Transverse colon (tissue), 4 donors: ENCODE measurements around the gene ARL5A.

Experiments used
- EP300 ChIP-seq: sonication (generic); formaldehyde crosslinking; IDR thresholded peaks from one replicate; pipeline ENCODE4 v1.6.1; 2017; ENCODE audit warnings: antibody characterized with exemption, low read depth
- POLR2AphosphoS5 ChIP-seq, 3 donors: sonication (generic); formaldehyde crosslinking; IDR thresholded peaks; one replicate each; pipeline ENCODE4 v1.6.1; 2016; ENCODE audit warnings: antibody characterized with exemption in 3 of 3
- TF ChIP-seq, protein P1 (sequence below), 5 experiments: fragments of 200-600 bp in 3 of 5; fragments of 450-650 bp in 2 of 5; sonication (generic) in 3 of 5; IDR thresholded peaks; 1 replicate in 2 of 5; 2 replicates in 3 of 5; pipeline ENCODE4 v1.5.1; 2016 to 2017; ENCODE audit warnings: antibody characterized with exemption in 5 of 5, inconsistent platforms in 3 of 5, mild to moderate bottlenecking in 2 of 5, moderate library complexity in 1 of 5

DNA sequence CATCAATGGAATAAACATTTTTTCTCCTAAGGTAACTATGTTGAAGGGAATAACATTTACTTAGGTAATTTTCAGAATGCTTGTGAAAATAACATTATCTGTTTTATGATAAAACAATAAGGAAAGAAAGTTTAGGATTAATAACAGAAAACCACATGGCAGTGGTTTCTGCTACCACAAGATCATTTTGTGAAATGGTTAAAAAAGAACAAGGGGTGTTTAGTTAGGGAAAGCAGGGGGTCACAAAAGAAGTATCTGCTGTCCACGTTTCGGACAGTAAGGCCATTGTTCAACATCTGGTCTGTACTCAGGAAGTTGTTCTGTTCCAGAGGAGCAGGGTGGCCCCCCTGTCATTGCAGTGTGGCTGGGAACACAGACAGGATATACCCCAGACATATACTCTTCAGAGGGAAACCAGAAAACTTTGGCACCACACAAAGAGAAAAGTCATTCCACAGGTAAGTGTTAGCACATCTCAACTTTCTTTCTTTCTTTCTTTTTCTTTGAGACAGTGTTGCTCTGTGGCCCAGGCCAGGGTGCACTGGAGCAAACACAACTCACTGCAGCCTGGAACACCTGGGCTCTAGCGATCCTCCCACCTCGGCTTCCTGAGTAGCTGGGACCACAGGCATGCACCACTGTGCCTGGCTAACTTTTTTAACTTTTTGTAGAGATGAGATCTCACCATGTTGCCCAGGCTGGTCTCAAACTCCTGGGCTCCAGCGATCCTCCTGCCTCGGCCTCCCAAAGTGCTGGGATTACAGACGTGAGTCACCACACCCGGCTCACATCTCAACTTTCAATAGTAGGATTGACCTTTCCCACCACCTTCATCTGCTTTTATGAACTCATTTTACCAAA lies 14.8 kb upstream of the ARL5A start:
- TF ChIP-seq POLR2AphosphoS5 (IDR thresholded peaks at IDR 0.05) = no peak
- TF ChIP-seq, protein P1, sequence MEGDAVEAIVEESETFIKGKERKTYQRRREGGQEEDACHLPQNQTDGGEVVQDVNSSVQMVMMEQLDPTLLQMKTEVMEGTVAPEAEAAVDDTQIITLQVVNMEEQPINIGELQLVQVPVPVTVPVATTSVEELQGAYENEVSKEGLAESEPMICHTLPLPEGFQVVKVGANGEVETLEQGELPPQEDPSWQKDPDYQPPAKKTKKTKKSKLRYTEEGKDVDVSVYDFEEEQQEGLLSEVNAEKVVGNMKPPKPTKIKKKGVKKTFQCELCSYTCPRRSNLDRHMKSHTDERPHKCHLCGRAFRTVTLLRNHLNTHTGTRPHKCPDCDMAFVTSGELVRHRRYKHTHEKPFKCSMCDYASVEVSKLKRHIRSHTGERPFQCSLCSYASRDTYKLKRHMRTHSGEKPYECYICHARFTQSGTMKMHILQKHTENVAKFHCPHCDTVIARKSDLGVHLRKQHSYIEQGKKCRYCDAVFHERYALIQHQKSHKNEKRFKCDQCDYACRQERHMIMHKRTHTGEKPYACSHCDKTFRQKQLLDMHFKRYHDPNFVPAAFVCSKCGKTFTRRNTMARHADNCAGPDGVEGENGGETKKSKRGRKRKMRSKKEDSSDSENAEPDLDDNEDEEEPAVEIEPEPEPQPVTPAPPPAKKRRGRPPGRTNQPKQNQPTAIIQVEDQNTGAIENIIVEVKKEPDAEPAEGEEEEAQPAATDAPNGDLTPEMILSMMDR (IDR thresholded peaks at IDR 0.05) = no peak
- no peak for TF ChIP-seq EP300
